IPS-18a (cell line): ENCODE measurements around the gene DOK6.

ENCODE experiments used
- H3K27ac ChIP-seq: one replicate; pipeline ENCODE4 v1.5.1; 2013; ENCODE audit warnings: low read length
- H3K27me3 ChIP-seq: one replicate; pipeline ENCODE4 v1.6.1; 2013; ENCODE audit warnings: mild to moderate bottlenecking, low read length; ENCODE audit not compliant: control insufficient read depth, insufficient read depth
- H3K36me3 ChIP-seq: one replicate; pipeline ENCODE4 v1.6.1; 2013; ENCODE audit warnings: low read depth, low read length; ENCODE audit not compliant: control insufficient read depth
- H3K4me1 ChIP-seq: one replicate; pipeline ENCODE4 v1.6.1; 2013; ENCODE audit warnings: low read depth, low read length; ENCODE audit not compliant: control insufficient read depth
- H3K4me3 ChIP-seq: one replicate; pipeline ENCODE4 v1.5.1; 2013; ENCODE audit warnings: low read length
- H3K9ac ChIP-seq: one replicate; pipeline ENCODE4 v1.6.1; 2013; ENCODE audit warnings: mild to moderate bottlenecking, low read length, moderate library complexity
- H3K9me3 ChIP-seq: one replicate; pipeline ENCODE4 v1.6.1; 2013; ENCODE audit warnings: low read depth, low read length; ENCODE audit not compliant: control insufficient read depth

Gene DOK6

DNA sequence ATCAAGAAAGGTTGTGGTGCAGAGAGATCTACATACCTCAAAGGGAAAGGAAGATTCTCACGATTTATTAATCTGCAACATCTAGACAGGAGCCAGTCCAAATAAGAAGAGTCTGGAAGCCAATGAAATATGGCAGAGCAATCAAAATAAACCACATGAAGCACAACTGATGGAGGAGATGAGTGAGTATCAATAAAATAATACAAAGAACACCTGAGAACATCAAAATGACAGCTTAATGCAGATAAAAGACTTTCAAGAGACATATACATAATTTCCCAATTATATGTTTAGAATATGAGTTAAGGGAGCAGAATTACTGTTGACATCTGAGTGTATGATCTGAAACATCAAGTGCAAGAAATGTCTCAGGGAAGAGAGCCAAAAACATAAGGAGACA, 12.5 kb upstream of the DOK6 start:
- Histone ChIP-seq H3K27ac (no peak overlapping the region), H3K4me1 (peaks cover 4% of the 10 kb centered on the region), H3K9ac (no peak overlapping the region), H3K4me3 (no peak overlapping the region), H3K9me3 (no peaks in the 10 kb centered on the region), H3K27me3 (no peaks in the 10 kb centered on the region), H3K36me3 (no peaks in the 10 kb centered on the region)

DNA sequence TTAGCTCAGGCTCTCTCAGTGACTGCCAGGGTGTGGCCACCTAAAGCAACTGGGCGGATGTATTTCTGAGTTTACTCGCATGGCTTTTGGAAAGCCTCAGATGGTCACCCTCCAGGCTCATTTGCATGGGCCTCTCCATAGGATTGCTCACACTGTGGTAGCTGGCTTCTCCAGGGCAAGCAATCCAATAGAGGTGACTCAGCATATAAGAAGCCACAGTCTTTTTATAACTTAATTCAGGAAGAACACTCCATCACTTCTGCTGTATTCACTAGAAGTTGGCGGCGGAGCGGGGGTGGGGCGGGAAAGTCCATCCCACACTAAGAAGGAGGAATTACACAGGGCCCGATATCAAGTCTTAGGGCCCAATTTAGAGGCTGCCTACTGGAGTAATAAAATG, 3.6 kb upstream of the DOK6 start:
- no peak overlapping the region for H3K27ac ChIP-seq
- peaks cover 22% of the 10 kb centered on the region for H3K4me1 ChIP-seq
- H3K4me3 ChIP-seq: no peak overlapping the region
- no peaks in the 10 kb centered on the region for H3K9me3 ChIP-seq
- peaks cover 27% of the 10 kb centered on the region for H3K27me3 ChIP-seq
- H3K36me3 ChIP-seq: no peaks in the 10 kb centered on the region
- no peak overlapping the region for H3K9ac ChIP-seq

DNA sequence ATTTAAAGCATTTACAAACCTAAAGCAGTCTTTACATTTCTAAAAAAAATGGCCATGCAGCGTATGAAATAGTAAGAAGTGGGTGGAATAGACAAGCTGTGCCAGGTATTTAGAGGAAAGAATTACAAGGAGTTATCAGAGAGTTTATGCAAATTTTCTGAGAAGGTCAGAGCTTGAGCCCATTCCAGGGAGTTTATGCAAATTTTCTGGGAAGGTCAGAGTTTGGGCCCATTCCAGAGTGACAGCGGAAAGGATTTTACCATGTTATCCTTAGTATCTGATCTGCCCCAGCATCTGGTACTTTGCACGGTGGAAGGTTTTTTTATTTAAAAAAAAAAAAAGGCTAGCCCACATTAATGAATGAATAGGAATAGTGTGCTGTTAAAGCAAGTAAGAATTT, 1.4 kb upstream of the DOK6 start:
- Histone ChIP-seq H3K4me1 (peaks cover 30% of the 10 kb centered on the region), H3K4me3 (no peak overlapping the region), H3K9me3 (no peaks in the 10 kb centered on the region), H3K27me3 (peaks cover 48% of the 10 kb centered on the region), H3K27ac (no peak overlapping the region), H3K36me3 (no peaks in the 10 kb centered on the region), H3K9ac (no peak overlapping the region)

DNA sequence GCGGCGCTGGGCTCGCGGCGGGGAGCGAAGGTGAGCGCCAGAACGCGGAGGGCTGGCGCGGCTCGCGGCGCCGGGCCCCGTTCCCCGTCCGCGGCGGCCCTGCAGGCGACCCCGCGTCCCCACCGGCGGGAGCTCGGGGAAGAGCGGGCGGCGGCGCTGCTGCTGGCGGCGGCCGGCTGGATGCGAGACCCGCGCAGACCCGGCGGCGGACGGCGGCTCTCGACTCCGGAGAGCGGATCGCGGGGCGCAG, 213 bp downstream of the DOK6 start:
- Histone ChIP-seq H3K4me3 (peak overlapping the region; percentile 76), H3K9me3 (no peaks in the 10 kb centered on the region), H3K4me1 (peaks cover 30% of the 10 kb centered on the region), H3K27ac (no peak overlapping the region), H3K27me3 (peaks cover 57% of the 10 kb centered on the region), H3K9ac (peak overlapping the region; percentile 17), H3K36me3 (no peaks in the 10 kb centered on the region)

DNA sequence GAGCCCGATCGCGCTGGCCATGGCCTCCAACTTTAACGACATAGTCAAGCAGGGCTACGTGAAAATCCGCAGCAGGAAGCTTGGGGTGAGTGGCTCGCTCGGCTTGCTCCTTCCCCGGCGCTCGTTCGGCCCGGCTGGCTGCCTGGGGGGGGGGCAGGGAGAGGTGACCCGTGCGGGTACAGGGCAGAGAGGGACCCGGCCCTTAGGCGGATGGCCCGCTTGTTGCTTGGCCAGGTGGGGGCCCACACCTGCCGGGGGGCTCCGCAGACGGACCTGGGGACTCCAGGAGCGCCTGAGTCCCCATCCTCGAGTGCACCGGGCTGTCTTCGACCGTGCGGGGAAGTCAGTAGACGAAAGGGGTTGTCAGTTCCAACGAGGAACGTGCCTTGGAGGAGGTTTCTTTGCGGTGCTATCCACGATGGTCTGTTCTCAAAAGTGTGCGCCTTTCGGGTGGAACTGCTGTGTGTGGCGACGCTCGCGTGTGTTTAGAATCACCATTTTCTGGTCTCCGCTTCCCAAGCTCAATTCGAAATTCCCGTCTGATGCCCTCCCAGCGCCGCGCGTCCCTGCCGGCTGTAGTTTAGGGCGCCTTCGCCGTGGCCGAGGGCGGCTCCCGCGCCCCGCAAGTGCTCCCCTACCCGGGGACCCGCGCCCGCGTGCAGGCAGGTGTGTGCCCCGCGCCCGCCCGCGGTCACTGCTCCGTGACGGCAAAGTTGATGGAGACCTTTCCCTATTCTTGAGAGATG, 711 bp downstream of the DOK6 start:
- H3K9me3 ChIP-seq: no peaks in the 10 kb centered on the region
- no peaks in the 10 kb centered on the region for H3K36me3 ChIP-seq
- H3K4me1 ChIP-seq: peaks cover 30% of the 10 kb centered on the region
- peak overlapping the region; percentile 17 for H3K9ac ChIP-seq
- H3K27me3 ChIP-seq: peaks cover 57% of the 10 kb centered on the region
- peak overlapping the region; percentile 76 for H3K4me3 ChIP-seq
- H3K27ac ChIP-seq: no peak overlapping the region

DNA sequence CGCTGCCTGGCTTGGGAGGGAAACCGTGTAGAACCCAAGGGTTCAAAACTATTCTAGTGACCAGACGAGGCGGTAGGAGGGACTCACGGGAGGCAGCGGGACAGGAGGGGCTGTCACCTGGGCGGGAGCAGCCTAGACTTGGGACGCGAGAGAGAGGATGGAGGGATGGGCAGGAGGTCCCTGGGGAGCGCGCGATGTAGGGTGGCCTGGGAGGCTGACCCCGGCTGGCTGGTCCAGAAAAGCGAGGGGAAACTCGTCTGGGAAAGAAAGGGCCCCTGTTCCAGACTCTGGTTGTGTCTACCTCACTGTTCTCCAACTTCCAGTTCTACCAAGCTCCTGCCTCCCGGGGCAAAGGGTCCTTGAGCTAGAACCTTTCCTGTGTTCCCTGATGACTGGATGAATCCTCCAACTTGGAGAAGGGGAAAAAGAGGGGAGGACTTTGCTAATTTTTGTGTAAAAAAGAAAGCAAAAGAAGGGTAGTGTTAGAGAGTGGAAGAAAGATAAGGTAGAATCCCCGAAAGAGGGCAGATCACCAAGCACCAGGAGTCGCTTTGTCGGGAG, 1.4 kb downstream of the DOK6 start:
- Histone ChIP-seq H3K36me3 (no peaks in the 10 kb centered on the region), H3K27ac (no peak overlapping the region), H3K9me3 (no peaks in the 10 kb centered on the region), H3K4me1 (peaks cover 28% of the 10 kb centered on the region), H3K9ac (no peak overlapping the region), H3K27me3 (peaks cover 57% of the 10 kb centered on the region), H3K4me3 (peak overlapping the region; percentile 76)

DNA sequence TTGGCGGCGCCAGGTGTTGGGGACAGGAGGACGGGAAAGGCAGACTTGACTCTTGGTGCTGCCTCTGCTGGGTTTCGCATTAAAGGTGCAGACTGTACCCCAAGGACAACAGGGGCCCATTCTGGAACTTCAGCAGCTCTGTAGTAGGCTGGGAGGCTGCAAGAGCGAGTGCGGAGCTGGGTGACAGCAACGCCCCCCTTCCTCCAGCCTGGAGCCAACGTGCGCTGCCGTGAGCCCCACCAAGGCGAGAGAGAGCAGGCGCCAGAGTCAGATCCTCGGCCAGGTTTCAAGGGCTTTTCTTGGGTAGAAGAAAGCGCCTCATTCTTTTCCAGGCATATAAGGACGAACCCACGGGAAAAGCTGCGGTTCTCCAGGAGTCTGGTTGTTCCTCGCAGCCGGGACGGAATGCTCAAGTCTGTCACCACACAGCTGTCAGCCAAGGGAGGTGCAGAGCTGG, 1.9 kb downstream of the DOK6 start:
- H3K9ac ChIP-seq: no peak overlapping the region
- peaks cover 23% of the 10 kb centered on the region for H3K4me1 ChIP-seq
- no peaks in the 10 kb centered on the region for H3K36me3 ChIP-seq
- H3K4me3 ChIP-seq: peak overlapping the region; percentile 76
- no peaks in the 10 kb centered on the region for H3K9me3 ChIP-seq
- H3K27ac ChIP-seq: no peak overlapping the region
- H3K27me3 ChIP-seq: peaks cover 57% of the 10 kb centered on the region

DNA sequence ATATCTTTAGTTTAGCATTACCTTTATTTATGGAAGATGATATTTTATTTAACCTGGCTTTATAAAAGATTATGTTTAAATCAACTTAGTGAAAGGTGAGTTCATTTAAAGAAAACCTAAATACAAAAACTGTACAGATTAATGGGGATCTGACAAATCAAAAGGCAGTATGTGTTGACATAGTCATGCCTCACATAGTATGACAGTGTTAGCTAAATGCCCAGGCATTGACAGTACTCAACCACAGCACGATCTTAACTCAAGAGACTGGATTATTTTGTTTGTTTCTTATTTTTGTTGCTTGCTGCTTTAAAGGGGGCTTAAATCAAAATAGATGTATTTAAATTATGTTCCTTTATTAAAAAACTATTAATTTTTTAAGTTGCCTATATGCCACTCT, 7.8 kb downstream of the DOK6 start:
- no peaks in the 10 kb centered on the region for H3K36me3 ChIP-seq
- peaks cover 16% of the 10 kb centered on the region for H3K27me3 ChIP-seq
- no peaks in the 10 kb centered on the region for H3K9me3 ChIP-seq
- no peak overlapping the region for H3K27ac ChIP-seq
- H3K4me3 ChIP-seq: no peak overlapping the region
- H3K9ac ChIP-seq: no peak overlapping the region
- no peaks in the 10 kb centered on the region for H3K4me1 ChIP-seq

DNA sequence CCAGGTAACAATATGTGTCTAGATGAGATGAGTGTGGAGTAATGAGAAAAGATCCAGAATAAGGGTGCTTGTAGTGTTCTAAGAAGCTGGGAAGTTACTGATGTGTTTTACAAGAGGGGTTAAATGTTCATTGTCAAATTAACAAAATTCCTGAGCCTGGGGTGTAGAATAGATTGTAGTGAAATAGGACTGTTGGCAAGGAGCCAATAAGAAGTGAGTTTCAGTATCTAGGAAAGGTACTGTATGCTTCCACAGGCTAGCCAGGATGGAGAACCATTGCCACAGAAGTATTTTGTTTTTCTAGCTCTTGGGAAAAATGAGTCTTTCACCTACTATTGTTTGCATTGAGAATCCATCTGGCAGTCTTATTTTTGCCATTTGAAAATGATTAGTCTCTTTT, 10.5 kb downstream of the DOK6 start:
- no peaks in the 10 kb centered on the region for H3K4me1 ChIP-seq
- H3K27me3 ChIP-seq: no peaks in the 10 kb centered on the region
- no peak overlapping the region for H3K4me3 ChIP-seq
- H3K27ac ChIP-seq: no peak overlapping the region
- H3K9ac ChIP-seq: no peak overlapping the region
- H3K9me3 ChIP-seq: no peaks in the 10 kb centered on the region
- H3K36me3 ChIP-seq: no peaks in the 10 kb centered on the region

DNA sequence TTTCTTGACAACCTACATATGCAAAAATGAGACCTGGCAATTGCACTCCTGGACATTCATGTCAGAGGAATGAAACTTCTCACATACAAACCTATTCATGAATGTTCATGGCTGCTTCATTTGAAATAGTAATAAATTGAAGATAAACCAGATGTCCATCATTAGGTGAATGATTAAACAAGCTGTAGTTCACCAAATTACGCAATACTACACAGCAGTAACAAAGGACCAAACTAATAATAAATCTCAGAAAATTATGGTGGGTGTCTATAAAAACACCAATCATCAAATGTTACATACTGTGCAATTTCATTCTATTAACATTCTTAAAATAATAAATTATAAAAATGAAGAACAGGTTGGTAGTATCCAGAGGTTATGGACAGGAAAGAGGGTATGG, 13.5 kb downstream of the DOK6 start:
- Histone ChIP-seq H3K4me1 (no peaks in the 10 kb centered on the region), H3K27ac (no peak overlapping the region), H3K9me3 (no peaks in the 10 kb centered on the region), H3K9ac (no peak overlapping the region), H3K4me3 (no peak overlapping the region), H3K27me3 (no peaks in the 10 kb centered on the region), H3K36me3 (no peaks in the 10 kb centered on the region)

DNA sequence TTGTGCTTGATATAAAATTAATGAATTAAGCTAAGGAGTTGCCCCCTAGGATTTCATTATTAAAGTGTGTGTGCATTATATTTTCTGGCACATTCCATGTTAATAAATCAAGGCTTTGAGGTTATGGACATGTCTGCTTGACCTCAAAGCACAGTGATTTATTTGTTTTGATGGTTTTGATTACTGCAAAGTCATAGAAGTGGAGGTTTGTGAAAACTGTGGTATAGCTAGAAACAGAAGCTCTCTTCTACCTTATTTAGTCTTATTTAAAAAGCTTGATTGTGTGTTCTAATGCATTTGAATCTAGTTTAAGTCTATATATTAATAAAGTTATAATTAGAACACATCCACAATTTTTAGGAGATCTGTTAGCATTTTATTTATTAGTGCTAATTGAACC, 32.2 kb downstream of the DOK6 start:
- no peaks in the 10 kb centered on the region for H3K36me3 ChIP-seq
- no peak overlapping the region for H3K27ac ChIP-seq
- no peak overlapping the region for H3K4me3 ChIP-seq
- H3K9me3 ChIP-seq: peaks cover 2% of the 10 kb centered on the region
- H3K27me3 ChIP-seq: no peaks in the 10 kb centered on the region
- no peaks in the 10 kb centered on the region for H3K4me1 ChIP-seq
- no peak overlapping the region for H3K9ac ChIP-seq

DNA sequence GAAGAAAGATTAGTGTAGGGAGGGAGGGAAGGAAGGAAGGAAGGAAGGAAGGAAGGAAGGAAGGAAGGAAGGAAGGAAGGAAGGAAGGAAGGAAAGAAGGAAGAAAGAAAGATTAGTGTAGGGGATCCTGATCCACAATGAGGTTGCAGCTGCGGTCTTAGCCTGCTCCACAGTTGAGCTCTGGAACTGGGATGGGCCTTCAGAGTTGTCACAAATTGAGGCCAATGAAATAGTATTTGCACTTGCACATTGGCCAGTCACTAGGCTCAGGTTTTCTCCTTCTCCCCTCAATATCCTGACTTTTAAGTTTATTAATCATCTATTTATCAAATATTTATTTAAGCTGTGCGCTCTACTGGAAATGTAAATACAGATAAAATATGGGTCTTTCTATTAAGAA, 34.3 kb downstream of the DOK6 start:
- peaks cover 5% of the 10 kb centered on the region for H3K9me3 ChIP-seq
- H3K36me3 ChIP-seq: no peaks in the 10 kb centered on the region
- H3K27me3 ChIP-seq: no peaks in the 10 kb centered on the region
- no peaks in the 10 kb centered on the region for H3K4me1 ChIP-seq
- no peak overlapping the region for H3K27ac ChIP-seq
- H3K4me3 ChIP-seq: no peak overlapping the region
- H3K9ac ChIP-seq: no peak overlapping the region
